ENCODE data around the gene PRG2. TPM values are rescaled to one million over a fixed set of nuclear protein-coding genes. Genes with fewer than 3 reads are reported as not detected.

Gene PRG2, protein sequence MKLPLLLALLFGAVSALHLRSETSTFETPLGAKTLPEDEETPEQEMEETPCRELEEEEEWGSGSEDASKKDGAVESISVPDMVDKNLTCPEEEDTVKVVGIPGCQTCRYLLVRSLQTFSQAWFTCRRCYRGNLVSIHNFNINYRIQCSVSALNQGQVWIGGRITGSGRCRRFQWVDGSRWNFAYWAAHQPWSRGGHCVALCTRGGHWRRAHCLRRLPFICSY
- total RNA-seq (2014; rRNA removed; shearing (Covaris generic)): not detected in 2 replicates
- not detected in 2 replicates for polyA plus RNA-seq (2015; cell fraction: cytosol; rRNA removed)
- not detected in 2 replicates for polyA plus RNA-seq (2015; cell fraction: nucleus; rRNA removed)

DNA sequence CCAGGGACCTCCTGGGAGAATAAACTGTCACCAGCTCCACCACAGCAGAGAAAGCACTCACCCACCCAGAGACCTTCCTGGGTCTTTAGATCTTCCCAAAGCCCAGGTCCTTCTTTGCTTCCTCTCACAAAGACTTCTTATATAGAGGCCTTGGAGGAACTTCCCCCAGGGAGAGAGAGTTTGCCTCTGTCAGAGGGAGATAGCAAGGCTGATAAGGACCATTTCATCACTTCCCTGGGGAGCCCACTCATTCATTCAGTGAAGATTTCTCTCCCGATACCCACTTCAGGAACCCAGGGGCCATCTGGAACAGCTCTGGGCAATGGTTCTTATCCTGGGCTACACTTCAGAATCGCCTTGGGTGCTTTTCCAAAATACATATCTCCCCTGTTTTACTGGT is at the start of gene PRG2:
PRG2 (minus strand) TSS at position 116 of the 400 bp plus-strand sequence. CDS start 706 bp downstream, outside the sequence.
- no peak for DNase-seq (ENCODE audit: low read depth, low spot score)
- in situ Hi-C loops (cut with HindIII; ENCODE audit: low pct_unique_long_range_greater_than_20kb, low sequenced_read_pairs): no loop called here

DNA sequence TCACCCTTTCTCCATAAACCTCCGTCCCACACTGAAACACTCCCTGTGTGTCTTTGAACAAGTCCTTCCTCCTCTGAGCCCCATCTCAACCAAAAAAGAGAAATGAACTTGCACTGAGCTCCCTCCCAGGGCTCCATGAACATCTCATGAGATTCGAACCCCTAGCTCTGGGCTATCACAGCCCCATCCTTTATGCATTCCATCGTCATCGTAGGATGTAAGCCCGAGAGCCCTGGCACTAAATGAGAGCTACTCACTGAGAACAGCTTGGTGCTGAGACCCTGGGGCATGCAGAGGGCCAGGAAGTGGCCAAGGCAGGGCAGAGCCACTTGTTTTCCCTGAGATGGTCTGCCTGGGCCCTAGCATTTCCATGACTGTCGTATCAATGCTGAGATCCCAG is 49.3 kb upstream of the PRG2 start:
- no peak for DNase-seq (ENCODE audit: low read depth, low spot score)
- in situ Hi-C loops (cut with HindIII; ENCODE audit: low pct_unique_long_range_greater_than_20kb, low sequenced_read_pairs): no loop called here

DNA sequence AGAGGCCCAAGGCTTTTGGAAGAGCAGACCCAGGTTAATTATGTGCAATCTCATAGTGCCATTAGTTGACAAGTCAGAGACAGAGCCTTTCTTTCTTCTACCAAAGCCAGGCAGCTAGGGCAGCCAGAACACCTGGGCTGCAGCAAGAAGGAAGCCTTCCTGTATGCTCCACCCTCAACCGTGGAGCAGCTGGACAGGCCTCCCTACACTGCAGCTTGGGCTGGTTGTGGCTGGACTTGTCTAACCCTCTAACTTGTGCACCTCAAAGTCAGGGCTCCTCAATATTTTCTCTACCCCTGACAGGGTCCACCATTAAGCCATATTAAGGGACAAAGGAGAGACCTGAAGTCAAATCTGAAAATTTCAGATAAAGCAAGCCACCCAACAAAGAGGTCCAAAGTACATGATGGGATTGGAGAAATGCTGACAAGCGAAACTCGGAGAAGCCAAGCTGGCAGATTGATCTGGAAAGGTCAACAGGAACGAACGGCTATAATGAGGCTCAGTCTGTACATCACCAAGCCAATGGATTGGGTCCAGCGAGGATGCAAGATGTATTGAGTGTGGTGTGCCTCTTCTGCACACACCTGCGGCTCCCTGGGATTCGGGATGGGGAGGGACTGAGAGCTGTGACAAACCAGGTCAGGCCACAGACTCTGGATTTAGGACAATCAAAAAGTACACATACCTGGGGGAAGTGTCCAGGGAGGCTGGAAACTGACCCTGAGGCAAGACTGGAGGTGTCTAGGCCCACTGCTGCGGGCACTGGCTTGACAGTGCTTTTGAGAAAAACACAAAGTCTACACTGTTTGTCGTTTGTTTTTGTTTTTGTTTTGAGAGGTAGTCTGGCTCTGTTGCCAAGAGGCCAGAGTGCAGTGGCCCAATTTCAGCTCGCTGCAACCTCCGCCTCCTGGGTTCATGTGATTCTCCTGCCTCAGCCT is 48.2 kb upstream of the PRG2 start:
- no peak for DNase-seq (ENCODE audit: low read depth, low spot score)
- in situ Hi-C loops (cut with HindIII; ENCODE audit: low pct_unique_long_range_greater_than_20kb, low sequenced_read_pairs): no loop called here

DNA sequence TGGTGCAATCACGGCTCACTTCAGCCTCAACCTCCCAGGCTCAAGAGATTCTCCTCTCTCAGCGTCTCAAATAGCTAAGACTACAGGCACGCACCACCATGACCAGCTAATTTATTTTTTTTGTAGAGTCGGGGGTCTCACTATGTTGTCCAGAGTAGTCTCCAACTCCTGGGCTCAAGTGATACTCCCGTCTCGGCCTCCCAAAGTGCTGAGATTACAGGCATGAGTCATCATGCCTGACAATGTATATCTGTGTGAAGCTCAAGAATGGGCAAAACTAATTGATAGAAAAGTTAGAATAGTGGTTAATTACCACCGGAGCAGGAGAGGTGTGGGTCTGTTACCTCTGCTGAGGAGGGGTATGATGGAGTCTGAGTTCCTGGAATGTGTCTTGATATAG is 45.6 kb upstream of the PRG2 start:
- no peak for DNase-seq (ENCODE audit: low read depth, low spot score)
- in situ Hi-C loops (cut with HindIII; ENCODE audit: low pct_unique_long_range_greater_than_20kb, low sequenced_read_pairs): no loop called here

DNA sequence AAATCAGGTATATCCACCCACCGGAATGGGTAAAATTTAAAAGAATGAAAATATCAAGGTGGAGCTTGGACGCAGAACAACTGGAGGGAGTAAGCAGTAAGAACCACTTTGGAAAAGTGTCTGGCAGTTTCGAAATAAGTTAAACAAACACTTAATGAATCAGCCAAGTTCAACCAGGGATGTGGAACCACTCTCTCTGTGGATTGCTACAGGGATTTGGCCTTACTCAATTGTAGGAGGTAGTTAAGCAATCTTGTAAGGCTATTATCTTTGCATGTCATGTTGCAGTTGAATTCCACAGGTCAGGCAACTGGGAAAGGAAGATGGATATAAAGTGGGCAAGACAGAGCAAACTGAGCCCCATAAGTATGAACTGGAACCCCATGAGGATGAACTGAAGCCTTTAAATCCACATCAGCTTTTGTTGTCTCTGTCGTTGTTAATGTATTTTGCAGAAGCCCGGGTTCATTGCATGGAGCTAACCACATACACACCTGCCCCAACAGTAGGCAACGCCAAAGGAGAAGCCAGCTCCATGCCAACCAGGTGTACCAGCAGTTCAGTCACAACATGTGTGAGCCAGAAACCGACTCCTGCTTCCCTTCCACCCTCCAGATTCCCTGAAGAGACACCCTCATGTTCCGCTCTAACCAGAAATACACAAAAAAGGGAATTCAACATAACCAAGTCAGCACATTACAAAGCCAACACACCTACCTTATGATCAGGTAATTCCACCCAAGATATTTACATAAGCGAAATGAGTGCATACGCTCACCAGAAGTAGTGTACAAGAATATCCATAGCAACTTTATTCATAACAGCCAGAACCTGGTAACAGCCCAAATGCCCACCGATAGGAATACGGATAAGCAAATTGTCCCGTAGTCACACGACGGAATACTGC is 44.4 kb upstream of the PRG2 start:
- in situ Hi-C loops (cut with HindIII; ENCODE audit: low pct_unique_long_range_greater_than_20kb, low sequenced_read_pairs): no loop called here
- no peak for DNase-seq (ENCODE audit: low read depth, low spot score)

DNA sequence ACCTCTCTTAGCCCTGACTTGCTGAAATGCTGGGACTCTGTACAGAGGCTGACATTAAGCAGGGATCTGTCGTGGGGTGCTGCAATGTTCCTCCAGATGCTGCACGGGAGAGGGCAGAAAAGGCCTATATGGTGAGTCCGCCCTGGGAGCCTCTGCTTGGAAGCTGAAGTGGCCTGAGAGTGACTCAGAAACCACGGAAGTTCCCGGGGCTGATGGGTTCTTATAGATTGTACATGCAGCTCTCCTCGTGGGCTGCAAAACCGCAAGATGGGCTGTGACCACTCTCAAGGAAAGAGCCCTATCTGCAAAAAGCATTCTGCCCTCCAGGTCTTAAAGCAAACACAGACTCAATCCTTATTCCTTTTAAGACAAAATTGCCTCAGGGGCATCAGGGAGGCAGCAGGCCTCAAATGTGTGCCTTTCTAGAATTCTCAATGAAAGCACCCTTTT is 42.3 kb upstream of the PRG2 start:
- DNase-seq (ENCODE audit: low read depth, low spot score): peak; percentile 35
- in situ Hi-C loops (cut with HindIII; ENCODE audit: low pct_unique_long_range_greater_than_20kb, low sequenced_read_pairs): no loop called here

DNA sequence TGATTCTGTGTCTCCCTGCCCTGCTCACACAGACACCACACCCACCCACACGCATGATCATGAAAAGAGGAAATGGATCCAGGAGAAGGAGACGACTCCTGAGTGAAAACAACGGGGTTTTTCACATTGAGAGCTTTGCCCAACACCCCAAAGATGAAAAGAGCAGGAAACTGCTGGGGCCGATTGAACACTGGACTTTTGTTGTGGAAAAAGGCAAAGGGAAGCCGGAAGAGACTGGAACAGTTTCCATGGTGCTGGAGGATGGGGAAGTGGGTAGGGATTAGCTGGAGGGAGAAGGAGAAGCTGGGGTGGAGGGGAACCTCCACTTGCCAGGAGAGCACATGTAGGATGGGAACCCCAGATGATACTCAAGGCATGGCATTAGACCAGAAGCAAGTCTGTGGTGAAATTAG is 41.7 kb upstream of the PRG2 start:
- peak; percentile 11 for DNase-seq (ENCODE audit: low read depth, low spot score)
- in situ Hi-C loops (cut with HindIII; ENCODE audit: low pct_unique_long_range_greater_than_20kb, low sequenced_read_pairs): no loop called here

DNA sequence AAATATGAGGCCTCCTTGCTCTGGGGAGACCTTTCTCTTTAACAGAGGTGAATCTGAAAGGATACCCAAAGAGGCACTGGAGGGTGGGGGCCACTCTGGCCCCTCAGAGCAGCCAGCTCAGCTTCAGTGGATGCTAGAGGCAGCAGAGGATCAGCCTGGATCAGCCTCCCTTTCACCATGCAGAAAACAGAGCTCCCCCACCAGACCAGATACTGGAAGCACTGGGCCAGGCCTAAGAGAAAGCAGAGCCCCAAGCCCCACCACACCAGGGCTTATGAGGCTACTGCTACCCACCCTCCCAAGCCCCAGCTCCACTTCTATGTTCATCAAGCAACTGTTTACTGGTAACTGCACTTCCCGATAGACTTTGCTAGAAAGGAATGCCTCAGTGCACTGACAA is 40.5 kb upstream of the PRG2 start:
- in situ Hi-C loops (cut with HindIII; ENCODE audit: low pct_unique_long_range_greater_than_20kb, low sequenced_read_pairs): no loop called here
- DNase-seq (ENCODE audit: low read depth, low spot score): peak; percentile 5

DNA sequence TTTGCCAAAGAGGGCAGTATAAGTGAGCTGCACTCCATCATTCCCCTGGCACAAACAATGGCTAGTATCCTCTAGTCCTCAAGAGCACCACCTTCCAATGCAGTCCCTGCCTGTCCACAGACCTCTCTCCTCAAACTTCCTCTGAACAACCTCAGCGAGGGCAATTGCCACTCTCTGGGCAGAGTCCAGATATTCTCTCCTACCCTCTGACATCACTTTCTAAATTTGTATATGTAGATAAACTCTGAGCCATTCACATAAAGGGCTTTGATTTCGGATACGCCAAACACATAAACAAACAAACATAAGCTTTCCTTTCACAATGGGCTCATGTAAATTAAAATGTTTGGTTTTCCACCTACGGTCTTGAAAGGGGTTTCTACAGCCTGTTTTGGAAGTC is 39.5 kb upstream of the PRG2 start:
- in situ Hi-C loops (cut with HindIII; ENCODE audit: low pct_unique_long_range_greater_than_20kb, low sequenced_read_pairs): no loop called here
- DNase-seq (ENCODE audit: low read depth, low spot score): no peak

DNA sequence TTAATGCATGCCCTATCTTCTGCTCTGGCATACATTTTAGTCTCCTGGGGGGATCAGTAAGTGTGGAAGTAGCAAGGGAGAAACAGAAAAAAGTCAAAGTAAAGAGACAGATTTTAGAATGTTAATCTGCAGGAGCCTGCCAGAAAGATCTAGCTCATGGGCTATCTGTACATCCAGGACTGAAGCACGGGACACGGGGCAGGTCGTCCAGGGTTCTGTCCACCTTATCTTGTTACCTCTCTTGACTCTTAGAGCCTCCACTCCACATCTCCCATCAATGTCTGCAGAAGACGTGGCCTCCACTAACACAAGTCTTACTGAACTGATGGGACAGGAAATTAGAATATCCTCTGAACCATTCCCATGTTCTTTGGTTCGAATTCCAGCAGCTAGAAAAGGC is 38.2 kb upstream of the PRG2 start:
- DNase-seq (ENCODE audit: low read depth, low spot score): no peak
- in situ Hi-C loops (cut with HindIII; ENCODE audit: low pct_unique_long_range_greater_than_20kb, low sequenced_read_pairs): no loop called here

DNA sequence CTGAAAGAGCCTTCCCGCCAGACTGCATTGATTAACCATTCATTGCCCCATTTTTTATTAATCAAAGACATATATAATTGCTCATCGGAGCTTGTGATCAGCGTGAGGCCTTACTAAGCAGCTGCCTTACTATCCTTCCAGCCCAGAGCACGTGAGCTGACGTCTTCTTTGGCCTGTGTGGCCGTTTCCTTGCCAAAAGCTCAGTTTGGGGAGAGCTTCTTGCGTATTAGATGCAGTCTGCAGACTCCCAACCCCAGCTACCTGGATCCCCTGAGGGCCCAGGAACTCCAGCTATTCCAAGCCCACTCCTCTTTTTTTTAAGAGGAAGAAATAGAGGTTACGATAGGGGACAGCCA is 37.3 kb upstream of the PRG2 start:
- in situ Hi-C loops (cut with HindIII; ENCODE audit: low pct_unique_long_range_greater_than_20kb, low sequenced_read_pairs): no loop called here
- DNase-seq (ENCODE audit: low read depth, low spot score): peak; percentile 43

DNA sequence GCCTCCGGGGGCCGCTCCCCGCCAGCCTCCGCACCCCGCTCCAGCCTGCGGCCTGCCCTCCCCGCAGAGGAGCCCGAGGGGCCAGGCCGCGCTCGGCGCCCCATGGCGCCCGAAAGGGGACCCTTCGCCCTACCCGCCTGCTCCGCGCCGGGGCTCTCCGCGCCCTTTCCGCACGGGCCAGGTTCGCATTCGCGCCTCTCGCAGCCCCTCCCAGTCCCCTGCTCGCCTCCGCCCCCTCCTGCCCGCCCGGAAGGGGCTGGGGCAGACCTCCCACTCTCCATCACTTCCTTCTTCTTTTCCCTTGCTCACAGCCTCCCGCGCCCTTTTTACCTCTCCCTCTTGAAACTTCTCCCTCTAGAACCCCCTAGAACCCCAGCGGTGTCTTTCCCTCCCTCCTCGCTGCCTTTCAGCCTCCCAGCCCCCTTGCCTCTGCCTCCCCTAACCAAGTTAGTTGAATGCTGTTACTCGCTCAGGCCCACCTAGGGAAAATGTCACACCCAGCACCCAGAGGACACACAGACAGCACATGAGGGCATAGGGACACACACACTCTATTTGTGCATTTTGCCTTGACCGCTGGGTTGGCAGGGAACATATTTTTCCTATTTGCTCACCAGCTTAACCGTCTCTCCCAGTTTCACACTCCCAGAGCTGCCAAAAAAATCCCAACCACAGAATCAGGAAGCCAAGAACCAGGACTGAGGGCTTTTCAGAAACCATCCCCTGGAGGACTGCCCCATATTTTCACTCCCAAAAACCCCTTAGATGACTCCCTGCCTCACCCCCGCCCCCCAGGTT is 36.7 kb upstream of the PRG2 start, which contains the start of gene SLC43A3:
SLC43A3 (minus strand) TSS at position 193 of the 798 bp plus-strand sequence. CDS start 949 bp downstream, outside the sequence.
- peak; percentile 51 for DNase-seq (ENCODE audit: low read depth, low spot score)
- in situ Hi-C loops (cut with HindIII; ENCODE audit: low pct_unique_long_range_greater_than_20kb, low sequenced_read_pairs): no loop called here

DNA sequence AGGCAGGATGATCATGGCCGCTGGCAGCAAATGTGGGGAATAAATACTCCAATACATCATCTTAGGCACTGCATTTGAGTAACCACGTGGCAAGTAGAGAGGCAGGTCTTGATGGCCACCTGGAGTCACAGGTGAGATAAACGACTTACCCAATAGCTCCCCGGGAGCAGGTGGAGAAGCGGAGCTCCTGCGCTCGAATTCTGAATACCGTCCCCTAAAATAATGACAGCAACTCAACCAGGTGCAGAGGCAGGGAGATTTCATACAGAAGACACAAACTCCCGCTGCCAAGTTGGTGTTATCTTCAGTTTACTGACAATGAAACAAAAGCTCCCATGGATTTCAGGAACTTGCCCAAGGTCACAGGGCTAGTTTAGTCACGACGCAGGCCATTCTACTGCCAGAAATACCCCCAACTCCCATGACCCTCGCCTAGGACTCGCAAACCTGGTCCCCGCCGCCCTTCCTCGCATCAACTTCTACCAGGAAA is 36.0 kb upstream of the PRG2 start:
- in situ Hi-C loops (cut with HindIII; ENCODE audit: low pct_unique_long_range_greater_than_20kb, low sequenced_read_pairs): no loop called here
- no peak for DNase-seq (ENCODE audit: low read depth, low spot score)

DNA sequence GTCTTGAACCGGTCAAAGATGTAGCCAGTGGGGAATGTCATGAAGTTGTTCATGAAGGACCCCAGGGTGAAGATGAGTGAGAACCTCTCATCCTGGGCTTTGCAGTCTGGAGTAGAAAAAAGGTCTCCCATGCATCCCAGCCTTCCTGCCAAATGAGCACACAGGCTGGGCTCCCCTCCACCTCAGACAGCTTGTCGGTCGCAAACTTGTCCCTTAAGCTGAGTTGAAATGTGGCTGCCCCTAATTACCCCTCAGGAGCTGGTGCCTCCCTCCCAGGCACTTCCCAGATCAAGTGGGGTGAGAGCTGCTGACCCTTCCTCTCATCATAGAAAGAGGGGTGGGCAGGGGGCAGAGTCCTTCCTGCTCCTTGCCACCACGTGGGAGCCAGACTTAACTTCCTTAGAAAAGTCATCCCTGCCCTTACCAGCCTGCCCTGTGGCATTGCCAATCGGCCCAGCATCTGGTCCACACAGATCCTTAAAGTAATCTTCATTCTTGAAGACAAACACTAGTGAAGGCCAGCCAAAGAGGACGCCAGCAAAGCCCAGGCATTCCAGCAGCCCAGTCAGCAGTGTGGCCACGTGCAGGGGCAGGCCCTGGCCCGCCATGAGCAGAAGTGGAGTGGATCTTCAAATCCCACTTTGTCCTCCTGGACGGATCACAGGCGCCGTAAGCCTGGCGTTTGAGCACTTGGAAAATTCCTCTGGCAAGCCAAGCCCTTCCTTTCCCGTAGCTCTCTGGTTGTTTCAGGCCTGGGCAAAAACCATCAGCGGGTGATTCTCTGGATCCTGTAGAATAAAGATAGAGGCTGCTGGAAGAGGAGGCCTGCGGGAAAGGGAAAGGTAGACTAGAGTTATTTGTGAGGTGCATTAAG is 35.4 kb upstream of the PRG2 start:
- no peak for DNase-seq (ENCODE audit: low read depth, low spot score)
- in situ Hi-C loops (cut with HindIII; ENCODE audit: low pct_unique_long_range_greater_than_20kb, low sequenced_read_pairs): no loop called here

DNA sequence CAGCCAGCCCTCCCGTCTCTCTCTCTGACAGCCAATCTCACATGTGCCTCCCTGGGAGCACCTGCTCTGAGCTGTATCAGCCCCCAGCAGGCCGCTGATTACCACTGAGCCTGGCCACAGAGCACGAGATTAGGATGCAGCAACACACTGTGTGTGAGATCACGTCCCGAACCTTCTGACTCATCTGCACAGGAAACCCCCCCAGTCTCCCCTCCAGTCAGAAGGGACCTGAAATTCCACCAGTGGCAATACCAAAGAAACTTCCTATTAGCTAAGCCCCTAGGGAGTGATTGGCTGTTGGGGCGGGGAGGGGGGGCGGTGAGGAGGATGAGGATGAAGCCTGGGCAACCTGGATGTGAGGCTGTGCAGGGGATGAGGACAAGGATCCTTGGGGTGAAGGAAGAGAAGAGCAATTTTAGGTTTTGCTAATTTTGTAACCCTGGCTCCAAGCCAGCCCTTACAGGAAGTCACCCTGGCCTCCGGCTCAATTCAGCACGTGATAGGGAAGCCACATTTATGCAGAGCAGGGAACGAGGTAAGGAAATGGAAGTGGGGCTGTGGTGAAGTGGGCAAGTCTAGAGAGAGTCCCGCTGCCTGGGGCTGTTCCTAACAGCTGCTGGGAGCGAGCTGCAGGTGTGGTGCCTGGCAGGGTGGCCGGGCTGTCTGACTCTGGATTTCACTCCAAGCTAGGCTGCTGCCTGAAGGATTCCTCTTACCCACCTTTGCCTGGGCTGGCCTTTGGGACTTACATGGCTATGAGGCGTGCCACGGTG is 34.5 kb upstream of the PRG2 start:
- DNase-seq (ENCODE audit: low read depth, low spot score): peak; percentile 59
- in situ Hi-C loops (cut with HindIII; ENCODE audit: low pct_unique_long_range_greater_than_20kb, low sequenced_read_pairs): no loop called here
